M059J (cell line): ENCODE data around the gene VPS26C. TPM values are rescaled to one million over a fixed set of nuclear protein-coding genes. Genes with fewer than 3 reads are reported as not detected.
A peak's percentile ranks its signal among the peaks of the same experiment; 100 is the strongest.

Source experiments
- DNase-seq: peaks from one replicate; pipeline ENCODE4 v3.0.0-alpha.2; 2012; ENCODE audit warnings: low read depth
- total RNA-seq: library from RNA; depleted of rRNA; stranded (reverse); fragments of >200 nt; shearing (Covaris generic); gene quantifications from 2 replicates; pipeline ENCODE4 v1.2.3, GENCODE V29; 2014

Gene VPS26C
- total RNA-seq, 1 experiment from 2014 or later = 83.7 TPM

GRCh38 chr21:37202221-37203110, 64.7 kb downstream of the VPS26C start:
- DNase-seq = no peak

- no peak for DNase-seq
These were observed 66.3 kb downstream of the VPS26C start for GRCh38 chr21:37200641-37201480.

- peak; percentile 90 for DNase-seq
These were observed 67.8 kb downstream of the VPS26C start for GRCh38 chr21:37199057-37199924.

GRCh38 chr21:37197746-37198145, 69.4 kb downstream of the VPS26C start:
- DNase-seq = no peak

GRCh38 chr21:37196847-37197246, 70.3 kb downstream of the VPS26C start:
- no peak for DNase-seq

- no peak for DNase-seq
These were observed 71.5 kb downstream of the VPS26C start for GRCh38 chr21:37195610-37196009.

- peak; percentile 19 for DNase-seq
These were observed 72.1 kb downstream of the VPS26C start for GRCh38 chr21:37195059-37195458.

- no peak for DNase-seq
These were observed 73.5 kb downstream of the VPS26C start for GRCh38 chr21:37193676-37194075.

GRCh38 chr21:37193006-37193405, 74.1 kb downstream of the VPS26C start:
- no peak for DNase-seq

- DNase-seq = no peak
These were observed 75.1 kb downstream of the VPS26C start for GRCh38 chr21:37192019-37192418.

GRCh38 chr21:37188825-37189224, 78.3 kb downstream of the VPS26C start:
- DNase-seq = no peak

GRCh38 chr21:37186983-37187382, 80.2 kb downstream of the VPS26C start:
- no peak for DNase-seq

GRCh38 chr21:37184784-37185593, 82.1 kb downstream of the VPS26C start:
- DNase-seq = no peak

- no peak for DNase-seq
These were observed 83.4 kb downstream of the VPS26C start for GRCh38 chr21:37183749-37184148.

GRCh38 chr21:37182222-37182621, 84.9 kb downstream of the VPS26C start:
- DNase-seq = no peak

GRCh38 chr21:37181059-37181458, 86.1 kb downstream of the VPS26C start:
- DNase-seq = no peak

- DNase-seq = peak; percentile 23
These were observed 90.4 kb downstream of the VPS26C start for GRCh38 chr21:37176716-37177115.
